GM23248 (cell line): ENCODE data around the gene UCK2. TPM values are rescaled to one million over a fixed set of nuclear protein-coding genes. Genes with fewer than 3 reads are reported as not detected.

ENCODE experiments used
- DNase-seq: peaks from one replicate; pipeline ENCODE4 v3.0.0-alpha.2; 2015
- H2AFZ ChIP-seq: fragments of 200-600 bp; sonication (generic); 2 replicates; pipeline ENCODE4 v1.6.1; 2016; ENCODE audit warnings: antibody characterized with exemption
- H3F3A ChIP-seq: fragments of 200-600 bp; sonication (generic); 2 replicates; pipeline ENCODE4 v1.6.1; 2016; ENCODE audit warnings: mild to moderate bottlenecking, antibody characterized with exemption, mixed run types; ENCODE audit not compliant: insufficient read depth
- H3K27ac ChIP-seq: fragments of 200-600 bp; sonication (generic); 2 replicates; pipeline ENCODE4 v1.5.1; 2016; ENCODE audit warnings: mild to moderate bottlenecking
- H3K27me3 ChIP-seq: fragments of 200-600 bp; sonication (generic); replicated peaks from 2 replicates; pipeline ENCODE4 v1.6.1; 2016; ENCODE audit warnings: mild to moderate bottlenecking; ENCODE audit not compliant: insufficient read depth
- H3K36me3 ChIP-seq: fragments of 200-600 bp; sonication (generic); 2 replicates; pipeline ENCODE4 v1.6.1; 2016; ENCODE audit warnings: low read depth, mild to moderate bottlenecking
- H3K4me1 ChIP-seq: fragments of 200-600 bp; sonication (generic); 2 replicates; pipeline ENCODE4 v1.6.1; 2016; ENCODE audit warnings: mild to moderate bottlenecking; ENCODE audit not compliant: insufficient read depth
- H3K4me2 ChIP-seq: fragments of 200-600 bp; sonication (generic); one replicate; pipeline ENCODE4 v1.6.1; 2016; ENCODE audit warnings: mild to moderate bottlenecking; ENCODE audit not compliant: unreplicated experiment
- H3K4me3 ChIP-seq: fragments of 200-600 bp; sonication (generic); 2 replicates; pipeline ENCODE4 v1.5.1; 2016; ENCODE audit warnings: mild to moderate bottlenecking
- H3K79me2 ChIP-seq: fragments of 200-600 bp; sonication (generic); 2 replicates; pipeline ENCODE4 v1.6.1; 2016; ENCODE audit warnings: mild to moderate bottlenecking; ENCODE audit not compliant: insufficient read depth
- H3K9ac ChIP-seq: fragments of 200-600 bp; sonication (generic); 2 replicates; pipeline ENCODE4 v1.6.1; 2016; ENCODE audit warnings: mild to moderate bottlenecking
- H3K9me2 ChIP-seq: fragments of 200-600 bp; sonication (generic); 2 replicates; pipeline ENCODE4 v1.6.1; 2016; ENCODE audit warnings: mixed run types, mild to moderate bottlenecking, moderate library complexity; ENCODE audit not compliant: insufficient read depth
- H3K9me3 ChIP-seq: fragments of 200-600 bp; sonication (generic); one replicate; pipeline ENCODE4 v1.6.1; 2017; ENCODE audit warnings: low read depth
- H4K20me1 ChIP-seq: fragments of 200-600 bp; sonication (generic); 2 replicates; pipeline ENCODE4 v1.6.0; 2016; ENCODE audit not compliant: insufficient read depth
- EZH2 ChIP-seq: fragments of 200-600 bp; sonication (generic); IDR thresholded peaks from 2 replicates; pipeline ENCODE4 v1.6.1; 2018; ENCODE audit warnings: antibody characterized with exemption, mild to moderate bottlenecking; ENCODE audit not compliant: insufficient read depth, poor library complexity, severe bottlenecking
- EZH2phosphoT487 ChIP-seq: fragments of 200-600 bp; sonication (generic); IDR thresholded peaks from 2 replicates; pipeline ENCODE4 v1.6.1; 2018; ENCODE audit warnings: antibody characterized with exemption, moderate library complexity, mild to moderate bottlenecking, low read depth; ENCODE audit not compliant: insufficient read depth
- WGBS, 2 experiments: methylation state at CpG; one replicate each; pipeline ENCODE4 v1.1.6; 2015 to 2017; ENCODE audit warnings: low lambda C conversion rate in 2 of 2, low coverage in 1 of 2; ENCODE audit errors: missing lambda C conversion rate in 2 of 2; 5-methylcytosine and 5-hydroxymethylcytosine counted together
- in situ Hi-C: fragments of 300-500 bp; cut with MboI; formaldehyde crosslinking; loops from 2 replicates; pipeline ENCODE4 v1.15.0; 2020
- polyA plus RNA-seq: library from polyadenylated mRNA; unstranded; fragments of >200 nt; fragmentation: Nextera tagmentation; extraction: Ambion mirVana; gene quantifications from 2 replicates; pipeline ENCODE4 v1.2.1, GENCODE V29; 2016
- total RNA-seq: library from RNA; depleted of rRNA; stranded (reverse); fragments of >200 nt; shearing (Covaris generic); gene quantifications from 2 replicates; pipeline ENCODE4 v1.2.3, GENCODE V29; 2014

Gene UCK2
- total and polyA plus RNA-seq, 2 experiments from 2014 or later: 78.2 to 81.9 TPM

DNA sequence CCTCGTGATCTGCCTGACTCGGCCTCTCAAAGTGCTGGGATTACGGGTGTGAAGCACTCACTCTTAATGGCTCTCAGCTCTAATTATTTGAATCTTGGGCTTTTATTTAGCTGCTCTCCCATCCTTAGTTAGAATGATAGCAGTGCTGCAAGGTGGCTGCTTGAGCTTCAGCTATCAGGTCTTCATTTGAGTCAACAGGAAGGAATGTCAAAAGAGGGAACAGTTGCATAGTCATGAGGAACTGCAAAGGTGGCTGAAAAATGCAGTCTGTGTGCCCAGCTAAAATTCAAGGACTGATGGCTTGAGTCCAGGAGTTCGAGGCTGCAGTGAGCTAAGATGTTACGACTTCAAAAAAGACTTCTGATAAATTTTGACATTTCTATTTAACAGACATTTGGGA is 55.6 kb downstream of the UCK2 start:
- Histone ChIP-seq H3F3A (no peaks in the 10 kb centered on the region), H3K4me3 (no peak overlapping the region), H3K4me2 (no peak overlapping the region), H3K4me1 (peaks cover 17% of the 10 kb centered on the region), H3K79me2 (peaks cover 100% of the 10 kb centered on the region), H4K20me1 (peaks cover 9% of the 10 kb centered on the region; the same call in 1 of the 2 replicates), H3K9me3 (no peaks in the 10 kb centered on the region), H3K36me3 (no peaks in the 10 kb centered on the region), H3K27ac (no peak overlapping the region), H3K27me3 (no peaks in the 10 kb centered on the region), H2AFZ (no peak overlapping the region), H3K9me2 (no peaks in the 10 kb centered on the region), H3K9ac (no peak overlapping the region)
- WGBS, 2 experiments: 78 to 84% methylated on average over 5 of the region's 5 CpGs
- DNase-seq: no peak
- in situ Hi-C loops: no loop called here
- TF ChIP-seq EZH2 (no peak), EZH2phosphoT487 (no peak)

DNA sequence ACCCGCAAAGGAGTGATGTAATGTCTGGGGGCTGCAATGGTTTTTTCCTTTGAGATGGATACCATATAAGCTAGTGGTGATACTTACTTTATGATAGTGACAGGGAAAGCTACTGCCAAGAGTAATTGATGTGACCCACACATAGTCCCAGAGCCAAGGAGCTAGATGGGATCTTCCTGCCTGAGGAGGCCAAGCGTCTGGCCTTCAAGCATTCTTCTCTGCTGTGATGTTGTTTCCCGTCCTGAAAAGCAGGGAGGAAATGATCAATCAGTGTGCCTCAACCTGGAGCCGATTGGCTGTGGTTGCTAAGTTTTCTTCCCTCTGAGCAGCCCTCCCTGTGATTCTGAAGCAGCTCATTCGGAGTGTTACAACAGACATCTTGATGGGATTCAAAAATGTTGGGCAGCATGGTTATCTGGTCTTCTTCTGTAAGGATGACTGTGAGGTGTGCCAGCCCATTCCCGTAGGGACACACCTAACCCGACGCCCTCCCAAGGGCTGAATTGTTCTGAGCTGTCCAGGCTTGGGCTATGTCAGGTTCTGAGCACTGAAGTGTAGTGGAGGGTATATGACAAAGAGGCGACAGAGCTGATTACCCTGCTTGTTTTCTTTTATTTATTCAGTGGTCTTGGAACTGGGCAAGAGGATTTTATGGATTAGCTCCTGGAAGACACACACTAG is 56.7 kb downstream of the UCK2 start:
- peaks cover 9% of the 10 kb centered on the region; the same call in 1 of the 2 replicates for H4K20me1 ChIP-seq
- H3K9ac ChIP-seq: no peak overlapping the region
- no peaks in the 10 kb centered on the region for H3K27me3 ChIP-seq
- no peaks in the 10 kb centered on the region for H3F3A ChIP-seq
- no peak for DNase-seq
- peaks cover 100% of the 10 kb centered on the region for H3K79me2 ChIP-seq
- no peak overlapping the region for H3K4me2 ChIP-seq
- no peaks in the 10 kb centered on the region for H3K36me3 ChIP-seq
- no peak overlapping the region for H3K4me3 ChIP-seq
- TF ChIP-seq EZH2phosphoT487 (no peak), EZH2 (no peak)
- peaks cover 17% of the 10 kb centered on the region for H3K4me1 ChIP-seq
- 91 to 92% methylated on average over 9 of the region's 9 CpGs for WGBS, 2 experiments
- no peaks in the 10 kb centered on the region for H3K9me2 ChIP-seq
- H3K9me3 ChIP-seq: no peaks in the 10 kb centered on the region
- no peak overlapping the region for H3K27ac ChIP-seq
- no peak overlapping the region for H2AFZ ChIP-seq
- in situ Hi-C loops: no loop called here

DNA sequence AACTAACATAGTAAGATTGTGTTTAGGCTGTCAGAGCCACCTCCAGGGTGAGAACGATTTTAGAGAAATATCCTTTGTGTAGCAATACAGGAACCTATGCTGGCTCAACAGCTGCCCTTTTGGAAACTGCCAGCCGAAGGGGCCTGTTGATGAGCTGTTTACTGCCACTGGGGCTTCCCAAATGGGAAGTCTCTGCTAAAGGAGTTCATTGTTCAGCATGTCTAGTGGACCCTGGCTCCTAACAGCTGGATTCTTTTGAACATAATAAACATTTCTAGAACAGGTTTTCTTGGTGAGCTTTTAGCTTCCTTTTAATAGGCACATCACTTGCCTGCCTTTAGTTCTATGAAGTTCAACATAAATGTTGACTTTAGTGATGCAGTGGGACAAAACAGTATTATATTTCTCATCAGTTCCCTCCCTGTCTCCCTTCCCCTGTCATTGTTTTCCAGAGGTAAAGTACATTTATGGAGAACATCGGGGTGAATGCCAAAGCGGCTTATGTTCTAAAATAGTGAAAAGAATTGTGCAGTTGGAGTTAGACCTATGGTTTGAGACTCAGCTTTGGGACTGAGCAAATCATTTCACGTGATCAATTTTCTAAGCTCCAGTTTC is 57.4 kb downstream of the UCK2 start:
- H3K27me3 ChIP-seq: no peaks in the 10 kb centered on the region
- H3K4me1 ChIP-seq: peaks cover 17% of the 10 kb centered on the region
- in situ Hi-C loops: no loop called here
- no peak overlapping the region for H3K9ac ChIP-seq
- no peak overlapping the region for H2AFZ ChIP-seq
- H3K4me3 ChIP-seq: no peak overlapping the region
- no peaks in the 10 kb centered on the region for H3K9me2 ChIP-seq
- 75 to 79% methylated on average over 5 of the region's 5 CpGs for WGBS, 2 experiments
- no peaks in the 10 kb centered on the region for H3K9me3 ChIP-seq
- no peak overlapping the region for H3K27ac ChIP-seq
- no peak for TF ChIP-seq EZH2phosphoT487
- TF ChIP-seq EZH2: no peak
- no peak overlapping the region for H3K4me2 ChIP-seq
- peaks cover 9% of the 10 kb centered on the region; the same call in 1 of the 2 replicates for H4K20me1 ChIP-seq
- H3K79me2 ChIP-seq: peaks cover 100% of the 10 kb centered on the region
- H3F3A ChIP-seq: no peaks in the 10 kb centered on the region
- H3K36me3 ChIP-seq: no peaks in the 10 kb centered on the region
- DNase-seq: no peak

DNA sequence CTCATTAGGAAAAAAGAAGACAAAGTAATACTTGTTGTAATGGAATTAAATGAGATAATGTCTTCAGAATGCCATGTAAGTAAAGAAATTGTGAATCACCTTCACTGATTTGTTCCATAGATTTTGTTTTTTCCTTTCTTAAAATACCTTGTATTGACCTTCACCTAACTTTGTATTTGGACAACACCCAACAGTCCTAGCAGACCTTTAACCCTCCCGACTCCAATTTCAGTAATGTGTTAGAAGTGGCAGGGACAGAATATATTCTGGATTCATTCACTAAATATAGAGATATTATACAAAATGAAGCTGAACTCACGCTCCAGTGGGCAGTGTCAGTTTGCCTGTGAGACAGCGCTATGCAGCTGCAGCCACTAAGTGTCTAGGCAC is 57.9 kb downstream of the UCK2 start:
- Histone ChIP-seq H3K4me3 (no peak overlapping the region), H3K4me2 (no peak overlapping the region), H4K20me1 (peaks cover 9% of the 10 kb centered on the region; the same call in 1 of the 2 replicates), H3K36me3 (no peaks in the 10 kb centered on the region), H3K79me2 (peaks cover 100% of the 10 kb centered on the region), H3K27ac (no peak overlapping the region), H3F3A (no peaks in the 10 kb centered on the region), H3K9me3 (no peaks in the 10 kb centered on the region), H2AFZ (no peak overlapping the region), H3K9ac (no peak overlapping the region), H3K27me3 (no peaks in the 10 kb centered on the region), H3K9me2 (no peaks in the 10 kb centered on the region), H3K4me1 (peaks cover 17% of the 10 kb centered on the region)
- TF ChIP-seq EZH2phosphoT487 (no peak), EZH2 (no peak)
- 97% methylated on average over 3 of the region's 3 CpGs for WGBS, 2 experiments
- in situ Hi-C loops: no loop called here
- DNase-seq: no peak
